Activated naive CD4-positive, alpha-beta T cell treated with anti-CD3 and anti-CD28 coated beads, Interleukin-2, amount 50 U/mL, for 16 hours (primary cell): Measurements from ENCODE around the gene MYOF.

ENCODE experiments used
- DNase-seq: peaks from one replicate; pipeline ENCODE4 v3.0.0-alpha.2; 2020

MYOF gene

DNA sequence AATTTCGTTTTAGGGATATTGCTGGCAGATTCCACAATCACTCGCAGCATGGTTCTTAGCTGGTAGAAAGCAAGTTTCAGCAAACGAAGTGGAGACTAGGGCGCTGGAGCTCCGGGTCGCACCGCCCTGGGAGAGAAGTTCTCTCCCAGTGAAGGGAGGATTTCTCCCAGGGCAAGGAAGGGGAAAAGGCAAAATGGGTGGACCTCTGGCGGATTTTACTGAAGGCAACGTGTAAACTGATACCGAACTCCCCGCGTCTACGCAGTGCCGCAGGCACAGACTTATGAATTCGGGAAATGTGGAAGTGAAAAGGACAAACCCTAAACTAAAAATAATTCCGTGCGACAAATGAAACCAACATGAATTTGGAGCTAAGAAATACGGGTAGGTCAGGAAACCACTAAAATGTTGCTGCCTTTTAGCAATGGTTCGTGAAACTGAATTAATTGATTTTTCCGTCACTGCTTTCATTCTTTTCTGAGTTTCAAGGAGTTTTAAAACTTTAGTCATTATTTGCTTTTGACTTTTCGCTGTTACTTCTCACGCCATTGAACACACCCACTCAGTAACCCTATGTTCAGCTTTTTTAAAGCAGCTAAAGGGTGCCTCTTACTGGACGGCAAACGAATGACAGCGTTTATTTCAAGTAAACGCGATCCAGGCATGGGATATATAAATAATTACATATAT lies at the start of gene MYOF:
Gene MYOF (minus strand): TSS at position 190 of the 690 bp plus-strand sequence. CDS start 140 bp downstream, at position 50.
- DNase-seq, result peak; percentile 57

DNA sequence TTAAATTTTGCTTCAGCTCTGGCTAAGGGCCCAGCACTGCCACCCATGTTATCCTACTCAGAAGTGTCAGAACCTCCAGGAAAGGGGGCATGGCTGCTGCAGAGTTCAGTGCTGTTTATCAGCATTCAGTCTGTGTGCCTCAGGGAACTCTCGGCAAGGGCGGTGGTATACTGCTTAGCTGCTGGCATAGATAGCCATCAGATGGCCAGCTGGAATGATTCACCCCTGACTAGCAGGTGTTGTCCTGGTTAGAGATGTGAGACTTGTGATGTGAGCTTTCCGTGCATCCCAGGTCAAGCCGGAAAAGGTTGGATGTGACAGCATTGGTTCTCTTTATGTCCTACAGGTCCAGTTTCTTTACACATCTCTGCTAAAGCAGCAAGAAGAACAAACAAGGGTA lies 36.4 kb upstream of the MYOF start:
- no peak for DNase-seq

GRCh38 chr10:93516006-93516380 lies 33.9 kb upstream of the MYOF start:
- DNase-seq, result no peak

DNA sequence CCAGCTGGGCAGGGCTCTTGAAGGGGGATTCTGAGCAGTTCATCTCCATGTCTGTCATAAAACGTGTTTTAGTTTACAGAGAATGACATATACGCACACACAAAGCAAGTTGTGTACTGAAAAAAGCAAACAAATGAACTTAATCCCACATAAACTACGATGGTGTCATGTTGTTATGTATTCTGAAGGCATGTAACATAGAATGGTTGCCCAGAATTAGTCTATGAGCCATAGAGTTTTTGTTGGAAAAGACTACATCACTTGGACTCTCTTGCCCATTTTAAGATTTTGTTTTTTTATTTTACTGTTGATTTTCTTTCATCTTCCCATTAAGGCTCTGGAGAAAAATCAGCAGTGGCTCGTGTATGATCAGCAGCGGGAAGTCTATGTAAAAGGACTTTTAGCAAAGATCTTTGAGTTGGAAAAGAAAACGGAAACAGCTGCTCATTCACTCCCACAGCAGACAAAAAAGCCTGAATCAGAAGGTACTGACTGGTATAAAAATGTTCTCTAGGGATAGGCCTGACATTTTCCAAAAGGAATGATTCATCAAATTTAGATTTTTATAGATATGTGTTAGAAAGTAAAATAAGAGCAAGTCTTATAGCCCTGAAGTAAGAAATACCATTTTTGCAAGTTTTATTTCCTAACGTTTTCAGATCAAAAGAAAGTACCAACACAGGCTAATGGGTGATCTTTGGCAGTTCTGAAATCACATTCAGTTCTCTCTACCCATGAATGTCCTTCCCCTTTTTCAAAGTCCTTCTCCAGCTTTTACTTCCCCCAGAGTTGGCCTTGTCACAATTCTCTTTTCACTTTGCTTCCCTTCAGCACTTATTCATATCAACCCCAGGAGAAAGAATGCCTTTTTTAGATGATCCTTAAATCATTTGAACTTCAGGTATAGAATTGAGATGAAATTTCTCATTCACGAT lies 33.2 kb upstream of the MYOF start:
- no peak for DNase-seq

GRCh38 chr10:93514521-93514920 lies 32.4 kb upstream of the MYOF start:
- DNase-seq, result no peak

DNA sequence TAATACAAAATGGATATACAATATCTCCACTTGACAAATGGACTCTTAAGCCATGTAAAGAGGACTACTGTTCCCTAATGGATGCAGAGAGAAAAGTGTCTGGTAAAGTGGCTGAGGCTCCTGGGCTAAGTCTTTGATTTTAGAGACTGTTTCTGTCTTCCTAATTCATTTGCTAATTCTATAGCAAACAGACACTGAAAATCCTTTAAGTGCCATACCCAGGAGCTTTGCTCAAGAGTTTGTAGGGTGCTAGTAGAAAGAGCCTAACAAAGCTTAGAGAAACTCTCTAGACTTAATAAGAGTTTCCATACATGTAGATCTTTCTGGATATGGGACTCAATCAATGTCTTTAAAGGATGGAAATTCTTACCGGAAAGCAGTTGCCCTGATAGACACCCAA lies 31.0 kb upstream of the MYOF start:
- no peak for DNase-seq

GRCh38 chr10:93512565-93512964 lies 30.4 kb upstream of the MYOF start:
- DNase-seq, result no peak

DNA sequence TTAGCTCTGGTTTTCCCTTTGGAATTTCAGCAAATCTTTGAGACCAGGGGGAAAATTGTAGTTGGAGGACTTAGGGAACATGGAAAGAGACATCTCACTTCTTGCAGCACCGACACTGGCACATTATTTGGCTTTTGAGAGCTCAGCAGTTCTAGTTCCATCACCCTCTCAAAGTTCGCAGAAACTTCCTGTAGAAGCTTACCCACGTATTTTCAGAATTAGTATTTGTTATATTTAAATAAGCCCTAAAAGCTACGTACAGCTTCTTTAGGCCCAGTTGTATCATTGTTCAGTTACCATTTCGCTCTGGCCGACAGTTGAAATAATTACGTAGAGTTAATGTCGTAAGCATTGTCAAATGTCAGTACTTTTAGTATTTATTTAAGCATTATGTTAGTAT lies 27.7 kb upstream of the MYOF start:
- no peak for DNase-seq

DNA sequence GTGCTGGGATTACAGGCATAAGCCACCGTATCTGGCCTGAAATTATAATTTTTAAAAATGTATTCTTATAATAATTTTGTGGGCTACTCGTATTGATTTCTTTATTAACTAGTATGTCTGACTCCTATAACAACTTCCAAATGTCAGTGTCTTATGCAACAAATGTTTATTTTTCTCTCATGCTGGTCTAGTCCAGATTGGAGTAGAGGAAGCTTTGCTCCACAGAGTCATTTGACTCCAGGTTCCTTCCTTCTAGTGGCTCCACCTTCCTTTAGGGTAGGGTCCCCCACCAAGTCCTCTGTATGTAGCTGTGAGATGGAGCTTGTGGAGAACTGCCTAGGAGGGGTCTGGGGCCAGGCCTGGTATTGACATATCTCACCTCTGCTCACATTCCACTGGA lies 22.9 kb upstream of the MYOF start:
- no peak for DNase-seq

DNA sequence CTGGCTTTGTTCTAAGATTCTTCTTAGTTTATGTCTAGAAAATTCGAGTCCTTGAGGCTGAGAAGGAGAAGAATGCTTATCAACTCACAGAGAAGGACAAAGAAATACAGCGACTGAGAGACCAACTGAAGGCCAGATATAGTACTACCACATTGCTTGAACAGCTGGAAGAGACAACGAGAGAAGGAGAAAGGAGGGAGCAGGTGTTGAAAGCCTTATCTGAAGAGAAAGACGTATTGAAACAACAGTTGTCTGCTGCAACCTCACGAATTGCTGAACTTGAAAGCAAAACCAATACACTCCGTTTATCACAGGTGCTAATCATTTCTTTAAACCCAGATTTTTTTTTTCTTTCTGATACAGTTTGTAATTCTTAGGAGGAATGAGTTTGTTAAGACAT lies 20.9 kb upstream of the MYOF start:
- no peak for DNase-seq

- DNase-seq, result no peak
These were observed 19.5 kb upstream of the MYOF start for GRCh38 chr10:93501650-93502049.

DNA sequence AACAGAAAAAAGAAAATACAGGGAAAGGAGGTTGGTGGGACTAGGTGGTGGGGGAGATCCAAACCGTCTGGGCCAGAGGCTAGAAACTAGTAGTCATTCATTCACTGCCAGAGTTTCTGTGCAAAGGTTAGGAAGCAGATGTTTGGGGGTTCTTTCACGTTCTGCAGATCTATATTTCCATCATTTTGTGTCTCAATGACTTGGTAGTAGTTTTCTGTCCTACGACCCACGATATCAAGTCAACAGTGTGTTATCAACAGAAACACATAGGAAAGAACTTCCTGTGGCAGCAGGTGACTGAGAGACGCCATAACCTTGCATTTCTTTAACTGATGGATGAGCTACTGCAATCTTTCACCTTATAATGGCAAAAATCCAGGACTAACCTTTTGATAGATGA lies 16.0 kb upstream of the MYOF start:
- DNase-seq, result no peak

- peak; percentile 96 for DNase-seq
These were observed 14.3 kb upstream of the MYOF start, which contains the start of gene CEP55 for GRCh38 chr10:93496322-93497041. Gene CEP55 (plus strand): TSS chr10:93496612. CDS start chr10:93500052, 3,440 bp downstream.

DNA sequence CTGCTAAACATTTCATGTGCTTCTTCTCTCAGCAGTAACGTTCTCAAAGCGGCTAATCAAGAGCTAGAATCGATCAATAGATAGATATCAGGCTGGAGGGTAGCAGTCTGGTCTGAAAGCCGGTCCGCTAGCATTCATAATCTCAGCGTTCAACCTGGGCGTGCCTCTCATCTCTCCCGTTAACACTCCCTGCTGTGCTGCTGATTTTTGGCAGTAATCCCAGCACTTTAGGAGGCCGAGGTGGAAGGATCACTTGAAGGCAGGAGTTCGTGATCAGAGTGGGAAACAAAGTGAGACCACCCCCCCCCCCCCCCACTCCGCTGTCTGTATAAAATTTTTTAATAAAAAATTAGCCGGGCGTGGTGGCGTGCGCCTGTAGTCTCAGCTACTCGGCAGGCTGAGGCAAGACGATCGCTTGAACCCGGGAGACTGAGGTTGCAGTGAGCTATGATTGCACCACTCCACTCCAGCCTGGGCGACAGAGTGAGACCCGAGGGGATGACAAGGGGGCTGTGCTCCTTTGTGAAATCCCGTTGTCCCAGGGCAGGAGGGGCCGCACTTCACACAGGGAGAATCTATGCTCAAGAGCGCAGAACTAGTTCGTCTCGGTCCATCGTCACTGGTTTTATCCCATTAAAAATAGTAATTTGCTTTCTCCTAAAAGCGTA lies 13.7 kb upstream of the MYOF start:
- DNase-seq, result peak; percentile 30

DNA sequence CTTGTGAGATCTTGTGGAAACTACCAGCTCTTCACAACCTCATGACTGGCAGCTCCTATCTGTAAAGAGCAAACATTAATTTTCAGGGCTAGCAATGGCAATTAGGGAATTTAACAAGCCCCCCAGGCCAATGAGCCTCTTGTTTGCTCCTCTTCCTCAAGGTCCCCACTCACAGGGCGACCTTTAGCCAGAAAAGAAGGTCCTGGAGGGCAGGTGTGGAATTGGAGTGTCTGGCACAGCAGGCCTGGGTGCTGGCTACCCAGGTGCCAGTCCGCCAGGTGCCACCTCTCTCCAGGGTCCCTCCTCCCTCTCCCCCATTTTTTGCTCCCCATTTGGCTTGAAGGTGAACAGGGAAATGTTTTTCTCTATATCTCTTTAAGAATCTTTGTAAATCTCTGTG lies 12.4 kb upstream of the MYOF start:
- DNase-seq, result no peak

DNA sequence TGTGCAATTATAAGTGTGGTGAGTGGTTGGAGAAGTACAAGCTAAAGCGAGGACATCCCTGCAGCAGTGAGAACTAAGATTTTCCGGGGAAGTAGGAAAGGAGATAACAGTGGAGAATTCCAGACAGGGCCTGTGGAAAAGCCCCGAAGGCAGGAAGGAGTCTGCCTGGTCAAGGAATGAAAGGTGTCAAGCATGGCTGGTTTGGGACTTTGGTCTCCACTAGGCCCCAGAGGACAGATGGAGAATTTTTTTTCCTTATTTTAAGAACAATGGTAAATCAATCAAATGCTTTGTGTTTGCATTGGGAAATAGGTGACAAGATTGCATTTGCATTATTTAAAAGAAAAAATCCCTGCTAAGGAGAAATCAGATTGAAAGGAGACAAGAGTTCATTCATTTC lies 11.0 kb upstream of the MYOF start:
- no peak for DNase-seq

DNA sequence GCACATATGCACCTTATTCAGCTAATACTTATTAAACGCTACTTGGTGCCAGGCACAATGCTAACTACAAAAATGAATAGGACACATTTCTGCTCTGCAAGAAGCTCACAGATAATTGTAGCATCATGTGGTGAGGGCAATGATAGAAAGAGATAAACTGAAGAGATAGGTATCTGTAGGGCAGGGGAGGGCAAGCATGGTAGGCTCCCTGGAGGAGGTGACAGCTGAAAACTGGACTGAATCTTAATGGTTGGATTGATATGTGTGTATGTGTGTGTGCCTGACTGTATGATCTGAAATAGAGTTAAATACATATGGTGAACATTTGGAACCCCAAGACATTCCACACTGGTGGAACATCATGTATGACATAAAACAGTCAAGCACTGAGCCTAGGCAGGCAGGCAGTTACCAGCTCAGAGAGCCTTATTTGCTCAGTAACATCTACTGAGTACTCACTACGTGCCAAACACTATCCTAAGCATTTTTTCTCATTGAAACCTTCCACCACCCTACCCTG lies 9.5 kb upstream of the MYOF start:
- DNase-seq, result no peak

GRCh38 chr10:93488956-93489528 lies 6.9 kb upstream of the MYOF start:
- DNase-seq, result no peak

DNA sequence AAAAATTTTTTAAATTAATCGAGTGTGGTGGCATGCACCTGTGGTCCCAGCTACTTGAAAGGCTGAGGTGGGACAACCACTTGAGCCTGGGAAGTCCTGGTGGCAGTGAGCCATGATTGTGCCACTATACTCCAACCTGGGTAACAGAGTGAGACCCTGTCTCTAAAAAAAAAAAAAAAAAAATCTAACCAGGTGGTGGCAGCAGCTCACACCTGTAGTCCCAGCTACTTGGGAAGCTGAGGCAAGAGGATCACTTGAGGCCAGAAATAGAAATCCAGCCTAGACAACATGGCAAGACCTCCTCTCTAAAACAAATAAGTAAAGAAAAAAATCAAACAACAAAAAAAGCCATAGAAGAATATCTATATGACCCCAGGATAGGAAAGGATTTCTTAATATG lies 3.6 kb upstream of the MYOF start:
- no peak for DNase-seq

GRCh38 chr10:93481637-93482144 lies 443 bp downstream of the MYOF start:
- DNase-seq, result no peak

- DNase-seq, result no peak
These were observed 3.3 kb downstream of the MYOF start for GRCh38 chr10:93478873-93479272.

DNA sequence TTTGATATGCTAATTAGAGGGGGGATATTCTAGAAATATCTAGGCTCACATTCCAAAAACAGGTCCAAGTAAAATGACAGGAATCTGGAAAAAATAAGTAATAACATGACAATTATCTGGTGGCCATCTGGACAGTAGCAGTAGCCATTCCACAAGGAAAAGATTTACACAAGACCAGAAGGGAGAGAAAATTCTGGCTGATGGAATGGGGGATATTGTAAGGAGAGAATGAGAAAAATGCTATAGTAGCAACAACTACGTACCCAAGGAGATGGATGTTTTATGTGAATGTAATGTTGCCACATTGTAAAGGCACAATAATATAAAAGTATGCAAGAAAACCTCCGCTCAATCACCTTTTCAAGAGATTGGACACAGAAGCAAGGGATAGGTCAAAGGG lies 5.4 kb downstream of the MYOF start:
- DNase-seq, result no peak
